Heart left ventricle (tissue), 16 donors: ENCODE data around the gene SSU72. TPM values are rescaled to one million over a fixed set of nuclear protein-coding genes. Genes with fewer than 3 reads are reported as not detected.
A peak's percentile ranks its signal among the peaks of the same experiment; 100 is the strongest.
"Not testable (repeated sequence)": the region's sequence is repeated elsewhere in the genome, so short reads cannot be mapped to it uniquely, and the experiment has no call there.

ENCODE experiments used
- ATAC-seq, 4 donors: fragments of 200-7000 bp; cut with Tn5 transposase; one replicate each; pipeline ENCODE4 v1.9.1; 2020 to 2022; ENCODE audit warnings: moderate library complexity in 4 of 4, mild to moderate bottlenecking in 3 of 4, moderate number of reproducible peaks in 1 of 4
- DNase-seq, 5 donors: peaks; one replicate each; pipeline ENCODE4 v3.0.0-alpha.2; 2020
- H3K27ac ChIP-seq, 12 donors: fragments of 200-600 bp; sonication (generic) in 4 of 12; one replicate each; pipeline versions ENCODE4 v1.5.0 to v1.8.0; 2016 to 2022; ENCODE audit warnings: mild to moderate bottlenecking in 2 of 12
- H3K27me3 ChIP-seq, 9 donors: fragments of 200-600 bp; sonication (generic) in 2 of 9; one replicate each; pipeline versions ENCODE4 v1.5.1 to v1.8.0; 2016 to 2022; ENCODE audit warnings: mild to moderate bottlenecking in 3 of 9
- H3K36me3 ChIP-seq, 9 donors: fragments of 200-600 bp; sonication (generic) in 2 of 9; one replicate each; pipeline versions ENCODE4 v1.5.0 to v1.8.0; 2018 to 2022; ENCODE audit warnings: mild to moderate bottlenecking in 2 of 9
- H3K4me1 ChIP-seq, 12 donors: fragments of 200-600 bp; sonication (generic) in 4 of 12; one replicate each; pipeline versions ENCODE4 v1.5.0 to v1.8.0; 2016 to 2022; ENCODE audit warnings: mild to moderate bottlenecking in 3 of 12
- H3K4me3 ChIP-seq, 12 donors: fragments of 200-600 bp; sonication (generic) in 4 of 12; one replicate each; pipeline versions ENCODE4 v1.5.0 to v1.8.0; 2017 to 2022; ENCODE audit warnings: mild to moderate bottlenecking in 9 of 12, moderate library complexity in 4 of 12
- H3K9me3 ChIP-seq, 12 donors: fragments of 200-600 bp; sonication (generic) in 4 of 12; one replicate each; pipeline versions ENCODE4 v1.5.0 to v1.8.0; 2016 to 2022; ENCODE audit warnings: mild to moderate bottlenecking in 1 of 12
- POLR2A ChIP-seq, 2 donors: fragments of 450-650 bp; IDR thresholded peaks; one replicate each; pipeline ENCODE4 v1.6.1; 2017; ENCODE audit warnings: antibody characterized with exemption in 2 of 2, mild to moderate bottlenecking in 2 of 2, moderate library complexity in 2 of 2
- WGBS, 4 donors: extraction: QIAGEN DNeasy Blood & Tissue Kit in 2 of 4; methylation state at CpG; one replicate each; pipeline versions ENCODE4 v1.1.5 to v1.1.7; 2013 to 2018; 5-methylcytosine and 5-hydroxymethylcytosine counted together
- intact Hi-C, 10 donors: fragments of 100-400 bp; cut with DNase I; formaldehyde crosslinking; loops; one replicate each; pipeline versions ENCODE4 v1.11.1 to v1.14.2; 2022
- polyA plus RNA-seq, 2 donors: library from polyadenylated mRNA; stranded (reverse); fragments of 200-250 nt; gene quantifications; one replicate each; pipeline ENCODE4 v1.2.3, GENCODE V29; 2013
- total RNA-seq, 9 donors: library from RNA; depleted of rRNA in 2 of 9; stranded (reverse); fragments of >200 nt in 2 of 9; fragmentation: NEBNext Ultra II Directional in 3 of 9; extraction: Animal tissue kit (Norgen Biotek cat#: 25700) in 3 of 9; gene quantifications; one replicate each; pipeline versions ENCODE4 v1.1.0 to v1.2.4, GENCODE V29; 2016 to 2023
- TF ChIP-seq, protein P1 (sequence below), 12 donors: fragments of 200-600 bp; sonication (generic) in 4 of 12; IDR thresholded peaks; one replicate each; pipeline versions ENCODE4 v1.5.0 to v1.8.0; 2018 to 2022; ENCODE audit warnings: antibody characterized with exemption in 12 of 12, mild to moderate bottlenecking in 5 of 12
- donor health status: ischemic (EF 13 %, LVEDD 7.1; RV severe dilation, severe dysfunction).
- donor health status: healthy with polysubstance abuse.
- donor health status: DM: no; HTN: yes; CAD: no.
- donor health status: DM: no; HTN: no; CAD: no.
- donor health status: ischemic (EF 25% LVEDD 6.9; RV normal size, moderate dysfunction).
- donor health status: ischemic (EF 25% LVEDD 5.7; RV mildly dilated, moderate dysfunction).
- donor health status: healthy.
- donor health status: DM: yes; HTN: yes; CAD: no.
- donor health status: ischemic (EF 35%, LVEDD 5.7; RV mildly dilated, moderate dysfunction).
- donor health status: nonischemic (EF 11% LVEDD 7.7; RV severe dilation, severe dysfunction).
- donor health status: DM: yes; HTN: yes; CAD: no.
- donor health status: PGD.
- donor health status: ischemic (EF 29% LVEDD 5.4; RV normal size, mild dysfunction).
- donor health status: nonischemic (EF 23%, LVEDD 6.1; RV moderate dilation, normal function).

SSU72 gene
- total and polyA plus RNA-seq, 11 donors: 76.3 to 160 (median 111) TPM

DNA sequence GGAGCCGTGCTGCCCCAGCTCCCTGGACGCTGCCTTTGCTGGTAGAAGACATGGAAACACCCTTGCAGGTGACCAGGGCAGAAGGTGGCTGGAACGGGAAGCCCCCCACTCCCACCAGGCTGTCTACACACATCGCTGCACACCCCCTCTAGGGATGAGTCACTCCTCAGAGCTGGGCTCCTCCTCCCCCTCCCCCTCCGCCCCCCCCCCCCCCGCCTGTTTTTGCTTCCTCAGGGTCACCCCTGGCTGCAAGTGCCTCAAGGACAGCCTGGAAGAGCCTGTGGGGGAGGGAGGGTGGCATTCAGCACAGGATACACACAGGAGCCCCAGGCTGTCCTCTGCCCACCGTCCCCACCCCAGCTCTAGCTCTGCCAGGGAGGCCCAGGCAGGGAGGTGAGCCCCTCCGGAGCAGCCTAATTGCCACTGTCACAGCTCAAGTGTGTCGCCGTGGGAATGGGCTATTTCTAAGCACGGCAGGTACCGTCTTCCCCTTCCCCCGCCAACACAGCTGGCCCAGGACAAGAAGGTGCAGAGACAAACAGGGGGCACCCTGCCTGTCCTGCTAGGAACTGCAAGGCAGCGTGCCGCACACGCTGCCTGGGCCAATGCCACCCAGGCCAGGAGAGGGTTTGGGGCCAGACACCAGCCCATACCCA, 22.7 kb upstream of the SSU72 start:
- DNase-seq (peak in 1 of 5 donors; percentile 28), ATAC-seq (peak in 3 of 4 donors; percentile 27 to 55 (median 48))
- peak overlapping the region in 1 of 12 donors; percentile 10 for H3K4me3 ChIP-seq
- no peaks in the 10 kb centered on the region for H3K36me3 ChIP-seq
- H3K27ac ChIP-seq: no peak overlapping the region
- TF ChIP-seq, protein P1, sequence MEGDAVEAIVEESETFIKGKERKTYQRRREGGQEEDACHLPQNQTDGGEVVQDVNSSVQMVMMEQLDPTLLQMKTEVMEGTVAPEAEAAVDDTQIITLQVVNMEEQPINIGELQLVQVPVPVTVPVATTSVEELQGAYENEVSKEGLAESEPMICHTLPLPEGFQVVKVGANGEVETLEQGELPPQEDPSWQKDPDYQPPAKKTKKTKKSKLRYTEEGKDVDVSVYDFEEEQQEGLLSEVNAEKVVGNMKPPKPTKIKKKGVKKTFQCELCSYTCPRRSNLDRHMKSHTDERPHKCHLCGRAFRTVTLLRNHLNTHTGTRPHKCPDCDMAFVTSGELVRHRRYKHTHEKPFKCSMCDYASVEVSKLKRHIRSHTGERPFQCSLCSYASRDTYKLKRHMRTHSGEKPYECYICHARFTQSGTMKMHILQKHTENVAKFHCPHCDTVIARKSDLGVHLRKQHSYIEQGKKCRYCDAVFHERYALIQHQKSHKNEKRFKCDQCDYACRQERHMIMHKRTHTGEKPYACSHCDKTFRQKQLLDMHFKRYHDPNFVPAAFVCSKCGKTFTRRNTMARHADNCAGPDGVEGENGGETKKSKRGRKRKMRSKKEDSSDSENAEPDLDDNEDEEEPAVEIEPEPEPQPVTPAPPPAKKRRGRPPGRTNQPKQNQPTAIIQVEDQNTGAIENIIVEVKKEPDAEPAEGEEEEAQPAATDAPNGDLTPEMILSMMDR (IDR thresholded peaks at IDR 0.05): peak in 7 of 12 donors; percentile 7 to 39 (median 22)
- TF ChIP-seq POLR2A (IDR thresholded peaks at IDR 0.05): no peak
- WGBS, 4 donors: 13 to 22% (median 20%) methylated on average over 9 to 16 of the region's 16 CpGs
- intact Hi-C loops: no loop called here
- peaks cover 0 to 31% (median 11%) of the 10 kb centered on the region in 12 donors for H3K4me1 ChIP-seq
- H3K27me3 ChIP-seq: peaks cover 6 to 54% (median 24%) of the 10 kb centered on the region in 9 donors
- no peaks in the 10 kb centered on the region for H3K9me3 ChIP-seq

DNA sequence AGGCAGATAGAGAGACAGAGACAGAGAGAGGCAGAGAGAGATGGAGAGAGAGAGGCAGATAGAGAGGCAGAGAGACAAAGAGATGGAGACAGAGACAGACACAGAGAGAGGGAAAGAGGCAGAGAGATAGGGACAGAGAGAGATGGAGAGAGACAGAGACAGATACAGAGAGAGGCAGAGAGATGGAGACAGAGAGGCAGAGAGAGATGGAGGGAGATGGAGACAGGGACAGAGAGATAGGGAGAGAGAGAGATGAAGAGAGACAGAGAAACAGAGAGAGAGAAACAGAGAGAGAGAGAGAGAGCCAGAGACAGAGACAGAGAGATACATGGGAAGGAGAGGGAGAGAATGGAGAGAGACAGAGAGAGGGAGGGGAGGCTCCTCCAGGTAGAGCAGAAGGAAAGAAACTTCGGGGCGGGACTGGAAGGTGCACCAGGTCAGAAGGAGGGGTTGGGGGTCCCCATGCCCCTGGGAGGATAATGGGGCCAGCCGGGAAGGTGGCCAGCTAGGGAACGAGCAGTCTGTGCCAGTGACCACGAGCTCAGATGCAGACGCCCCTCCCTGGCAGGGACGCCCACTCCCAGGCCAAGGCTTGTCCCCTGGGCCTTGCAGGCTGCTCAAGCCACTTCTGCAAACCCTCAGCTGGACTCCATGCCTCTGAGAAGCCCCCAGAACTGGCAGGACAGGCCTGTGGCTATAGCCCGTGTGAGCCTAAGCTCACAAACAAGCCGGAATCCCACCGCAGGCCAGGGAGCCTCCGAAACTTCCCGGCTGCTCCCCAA, 22.0 kb upstream of the SSU72 start:
- WGBS, 4 donors: 33 to 56% (median 48%) methylated on average over 7 to 12 of the region's 12 CpGs
- no peak overlapping the region for H3K27ac ChIP-seq
- TF ChIP-seq, protein P1 (IDR thresholded peaks at IDR 0.05): no peak
- no peak for TF ChIP-seq POLR2A (IDR thresholded peaks at IDR 0.05)
- peaks cover 0 to 31% (median 11%) of the 10 kb centered on the region in 12 donors for H3K4me1 ChIP-seq
- H3K4me3 ChIP-seq: no peak overlapping the region
- no peak for ATAC-seq
- peak in 1 of 5 donors; percentile 21 for DNase-seq
- H3K9me3 ChIP-seq: no peaks in the 10 kb centered on the region
- H3K27me3 ChIP-seq: peaks cover 6 to 47% (median 22%) of the 10 kb centered on the region in 9 donors
- H3K36me3 ChIP-seq: no peaks in the 10 kb centered on the region
- intact Hi-C loops: no loop called here

GRCh38 chr1:1595341-1595740, 20.7 kb upstream of the SSU72 start:
- H3K4me1 ChIP-seq: peaks cover 0 to 25% (median 7%) of the 10 kb centered on the region in 12 donors
- H3K4me3 ChIP-seq, ATAC-seq, H3K36me3 ChIP-seq, DNase-seq, H3K27ac ChIP-seq, H3K9me3 ChIP-seq, intact Hi-C loops: not testable (repeated sequence)
- H3K27me3 ChIP-seq: peaks cover 3 to 34% (median 9%) of the 10 kb centered on the region in 9 donors
- WGBS, 4 donors: 79 to 89% (median 83%) methylated on average over 2 of the region's 2 CpGs

DNA sequence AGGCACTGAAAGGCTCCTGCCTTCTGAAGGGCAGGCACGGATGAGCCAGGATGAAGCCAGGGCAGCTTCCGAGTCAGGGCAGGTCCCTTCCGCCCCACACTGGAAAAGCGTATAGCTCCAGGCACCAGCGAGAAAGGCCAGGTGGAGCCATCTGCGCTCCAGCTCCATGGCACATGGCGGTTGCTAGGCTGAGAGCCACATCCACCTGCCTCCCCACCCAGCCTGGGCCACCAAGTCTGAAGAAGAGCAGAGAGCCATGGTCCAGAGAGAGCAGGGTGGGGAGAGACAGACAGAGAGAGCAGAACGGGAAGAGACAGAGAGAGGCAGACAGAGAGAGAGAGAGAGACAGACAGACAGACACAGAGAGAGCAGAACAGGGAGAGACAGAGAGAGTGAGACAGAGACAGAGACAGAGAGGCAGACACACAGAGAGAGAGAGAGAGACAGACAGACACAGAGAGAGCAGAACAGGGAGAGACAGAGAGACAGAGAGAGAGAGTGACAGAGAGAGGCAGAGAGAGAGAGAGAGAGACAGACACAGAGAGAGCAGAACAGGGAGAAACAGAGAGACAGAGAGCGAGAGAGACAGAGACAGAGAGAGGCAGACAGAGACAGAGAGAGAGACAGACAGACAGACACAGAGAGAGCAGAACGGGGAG, 20.1 kb upstream of the SSU72 start:
- WGBS, 4 donors: 61 to 66% (median 62%) methylated on average over 10 of the region's 10 CpGs

More for the DNA sequence above, 20.1 kb upstream of the SSU72 start:
- Histone ChIP-seq H3K27ac (no peak overlapping the region), H3K9me3 (no peaks in the 10 kb centered on the region), H3K36me3 (no peaks in the 10 kb centered on the region), H3K4me1 (peaks cover 0 to 22% (median 6%) of the 10 kb centered on the region in 12 donors), H3K27me3 (peaks cover 0 to 37% (median 7%) of the 10 kb centered on the region in 9 donors), H3K4me3 (no peak overlapping the region)
- TF ChIP-seq, protein P1 (IDR thresholded peaks at IDR 0.05): no peak
- no peak for TF ChIP-seq POLR2A (IDR thresholded peaks at IDR 0.05)
- ATAC-seq (no peak), DNase-seq (no peak)
- intact Hi-C loops: no loop called here
